ENCODE results near the gene GLB1L2.

GRCh38 chr11:134349109-134349801 is 17.5 kb downstream of the GLB1L2 start:
- TF ChIP-seq, protein P1, sequence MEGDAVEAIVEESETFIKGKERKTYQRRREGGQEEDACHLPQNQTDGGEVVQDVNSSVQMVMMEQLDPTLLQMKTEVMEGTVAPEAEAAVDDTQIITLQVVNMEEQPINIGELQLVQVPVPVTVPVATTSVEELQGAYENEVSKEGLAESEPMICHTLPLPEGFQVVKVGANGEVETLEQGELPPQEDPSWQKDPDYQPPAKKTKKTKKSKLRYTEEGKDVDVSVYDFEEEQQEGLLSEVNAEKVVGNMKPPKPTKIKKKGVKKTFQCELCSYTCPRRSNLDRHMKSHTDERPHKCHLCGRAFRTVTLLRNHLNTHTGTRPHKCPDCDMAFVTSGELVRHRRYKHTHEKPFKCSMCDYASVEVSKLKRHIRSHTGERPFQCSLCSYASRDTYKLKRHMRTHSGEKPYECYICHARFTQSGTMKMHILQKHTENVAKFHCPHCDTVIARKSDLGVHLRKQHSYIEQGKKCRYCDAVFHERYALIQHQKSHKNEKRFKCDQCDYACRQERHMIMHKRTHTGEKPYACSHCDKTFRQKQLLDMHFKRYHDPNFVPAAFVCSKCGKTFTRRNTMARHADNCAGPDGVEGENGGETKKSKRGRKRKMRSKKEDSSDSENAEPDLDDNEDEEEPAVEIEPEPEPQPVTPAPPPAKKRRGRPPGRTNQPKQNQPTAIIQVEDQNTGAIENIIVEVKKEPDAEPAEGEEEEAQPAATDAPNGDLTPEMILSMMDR (IDR thresholded peaks at IDR 0.05; ENCODE audit: low read length), result no peak
- no peak for TF ChIP-seq EZH2 (IDR thresholded peaks at IDR 0.05; ENCODE audit: borderline replicate concordance, low read length)
